Liver (tissue), 3 donors: ENCODE results near the gene RHEB.

Experiments
- ATF3 ChIP-seq: IDR thresholded peaks from 2 replicates; pipeline ENCODE4 v1.6.1; 2016; ENCODE audit warnings: antibody characterized with exemption
- CTCF ChIP-seq: fragments of 150-350 bp; IDR thresholded peaks from 2 replicates; pipeline ENCODE4 v1.5.1; 2017; ENCODE audit warnings: improper control_type of control experiment, low read depth, low read length; ENCODE audit not compliant: missing input control
- EGR1 ChIP-seq, 2 donors: IDR thresholded peaks; 2 replicates each; pipeline ENCODE4 v1.6.1; 2016 to 2018; ENCODE audit warnings: antibody characterized with exemption in 2 of 2, low read depth in 2 of 2
- FOXA1 ChIP-seq: IDR thresholded peaks from 2 replicates; pipeline ENCODE4 v1.6.1; 2016; ENCODE audit warnings: antibody characterized with exemption
- FOXA2 ChIP-seq: IDR thresholded peaks from 2 replicates; pipeline ENCODE4 v1.6.1; 2016; ENCODE audit warnings: antibody characterized with exemption
- GABPA ChIP-seq, 2 donors: IDR thresholded peaks in 1 of 2; conservative IDR thresholded peaks in 1 of 2; 2 replicates each; pipeline ENCODE4 v1.6.1; 2016; ENCODE audit warnings: antibody characterized with exemption in 2 of 2, mild to moderate bottlenecking in 1 of 2, moderate library complexity in 1 of 2
- JUND ChIP-seq, 2 donors: IDR thresholded peaks; 2 replicates each; pipeline ENCODE4 v1.6.1; 2016; ENCODE audit warnings: antibody characterized with exemption in 2 of 2
- NR2F2 ChIP-seq: IDR thresholded peaks from 2 replicates; pipeline ENCODE4 v1.6.1; 2016; ENCODE audit warnings: antibody characterized with exemption
- RAD21 ChIP-seq, 2 donors: IDR thresholded peaks; 2 replicates each; pipeline ENCODE4 v1.6.1; 2016; ENCODE audit warnings: antibody characterized with exemption in 2 of 2, mild to moderate bottlenecking in 2 of 2
- REST ChIP-seq: IDR thresholded peaks from 2 replicates; pipeline ENCODE4 v1.6.1; 2016; ENCODE audit warnings: antibody characterized with exemption, mild to moderate bottlenecking
- RXRA ChIP-seq, 2 donors: IDR thresholded peaks; 2 replicates each; pipeline ENCODE4 v1.6.1; 2017 to 2018; ENCODE audit warnings: antibody characterized with exemption in 2 of 2, mild to moderate bottlenecking in 1 of 2
- SP1 ChIP-seq: IDR thresholded peaks from 2 replicates; pipeline ENCODE4 v1.6.1; 2018; ENCODE audit warnings: antibody characterized with exemption, mild to moderate bottlenecking
- TAF1 ChIP-seq: conservative IDR thresholded peaks from 2 replicates; pipeline ENCODE4 v1.6.1; 2016; ENCODE audit warnings: antibody characterized with exemption, mild to moderate bottlenecking
- YY1 ChIP-seq: IDR thresholded peaks from 2 replicates; pipeline ENCODE4 v1.6.1; 2016; ENCODE audit warnings: antibody characterized with exemption, mild to moderate bottlenecking
- donor health status: healthy.
- donor health status: healthy.

- TF ChIP-seq TAF1: no peak
- no peak for TF ChIP-seq SP1
- TF ChIP-seq CTCF: no peak
- TF ChIP-seq EGR1 (IDR thresholded peaks at IDR 0.05; ENCODE audit: low read depth in 2 of 2): no peak
- no peak for TF ChIP-seq RAD21 (IDR thresholded peaks at IDR 0.05)
- no peak for TF ChIP-seq RXRA (IDR thresholded peaks at IDR 0.05)
- TF ChIP-seq FOXA2: no peak
- no peak for TF ChIP-seq JUND (IDR thresholded peaks at IDR 0.05)
- TF ChIP-seq GABPA (IDR thresholded peaks at IDR 0.05 in 1 of 2, conservative IDR thresholded peaks at IDR 0.05 in 1 of 2): no peak
- TF ChIP-seq REST: no peak
- no peak for TF ChIP-seq YY1
- TF ChIP-seq ATF3: no peak
- TF ChIP-seq FOXA1: no peak
- TF ChIP-seq NR2F2: no peak
These were observed 22.2 kb upstream of the RHEB start for GRCh38 chr7:151541709-151542499.
